Measurements from ENCODE around the gene WDFY3. TPM values are rescaled to one million over a fixed set of nuclear protein-coding genes. Genes with fewer than 3 reads are reported as not detected.
A peak's percentile ranks its signal among the peaks of the same experiment; 100 is the strongest.

The WDFY3 gene
- total and polyA plus RNA-seq, 12 donors: 4.9 to 68.9 (median 51.1) TPM

GRCh38 chr4:84740057-84740456, 226.4 kb downstream of the WDFY3 start:
- DNase-seq (no peak), ATAC-seq (no peak)
- no peak overlapping the region for H3K27ac ChIP-seq
- no peaks in the 10 kb centered on the region for H3K4me1 ChIP-seq
- intact Hi-C loops (cut with DNase I): loop anchor here in 1 of 10 donors (10.0 kb wide), 1 partner anchor 235 kb away; no protein-coding TSS in a partner anchor
- no peak overlapping the region for H3K4me3 ChIP-seq
- H3K9me3 ChIP-seq: no peaks in the 10 kb centered on the region
- WGBS, 2 donors: 94 to 95% methylated on average over 2 of the region's 2 CpGs
- H3K36me3 ChIP-seq: peaks cover 0 to 97% (median 47%) of the 10 kb centered on the region in 9 donors
- no peaks in the 10 kb centered on the region for H3K27me3 ChIP-seq
- no peak for TF ChIP-seq CTCF (IDR thresholded peaks at IDR 0.05)

GRCh38 chr4:84738622-84739021, 227.9 kb downstream of the WDFY3 start:
- Histone ChIP-seq H3K36me3 (peaks cover 0 to 100% (median 48%) of the 10 kb centered on the region in 9 donors), H3K27ac (no peak overlapping the region), H3K27me3 (no peaks in the 10 kb centered on the region), H3K4me3 (no peak overlapping the region), H3K9me3 (no peaks in the 10 kb centered on the region), H3K4me1 (peaks cover 0 to 7% (median 0%) of the 10 kb centered on the region in 9 donors)
- no peak for DNase-seq
- no peak for TF ChIP-seq CTCF (IDR thresholded peaks at IDR 0.05)
- intact Hi-C loops (cut with DNase I): no loop called here
- no peak for ATAC-seq

- H3K9me3 ChIP-seq: no peaks in the 10 kb centered on the region
- DNase-seq: no peak
- no peak for ATAC-seq
- intact Hi-C loops (cut with DNase I): no loop called here
- 65 to 75% methylated on average over 3 of the region's 3 CpGs for WGBS, 2 donors
- no peak overlapping the region for H3K27ac ChIP-seq
- no peaks in the 10 kb centered on the region for H3K27me3 ChIP-seq
- no peak overlapping the region for H3K4me3 ChIP-seq
- no peak for TF ChIP-seq CTCF (IDR thresholded peaks at IDR 0.05)
- H3K36me3 ChIP-seq: peaks cover 0 to 100% (median 49%) of the 10 kb centered on the region in 9 donors
- peaks cover 0 to 7% (median 0%) of the 10 kb centered on the region in 9 donors for H3K4me1 ChIP-seq
Measured at GRCh38 chr4:84737656-84738055, 228.8 kb downstream of the WDFY3 start.

GRCh38 chr4:84734037-84734436, 232.5 kb downstream of the WDFY3 start:
- Histone ChIP-seq H3K27me3 (no peaks in the 10 kb centered on the region), H3K4me3 (no peak overlapping the region), H3K27ac (peak overlapping the region in 8 of 10 donors; percentile 31 to 67 (median 54)), H3K9me3 (no peaks in the 10 kb centered on the region), H3K4me1 (peaks cover 0 to 7% (median 0%) of the 10 kb centered on the region in 9 donors), H3K36me3 (peaks cover 0 to 94% (median 42%) of the 10 kb centered on the region in 9 donors)
- intact Hi-C loops (cut with DNase I): no loop called here
- DNase-seq: no peak
- no peak for TF ChIP-seq CTCF (IDR thresholded peaks at IDR 0.05)
- peak in 5 of 8 donors; percentile 52 to 62 (median 61) for ATAC-seq

All from heart right ventricle (tissue), 16 donors.